ENCODE results near the gene GRB10.

DNA sequence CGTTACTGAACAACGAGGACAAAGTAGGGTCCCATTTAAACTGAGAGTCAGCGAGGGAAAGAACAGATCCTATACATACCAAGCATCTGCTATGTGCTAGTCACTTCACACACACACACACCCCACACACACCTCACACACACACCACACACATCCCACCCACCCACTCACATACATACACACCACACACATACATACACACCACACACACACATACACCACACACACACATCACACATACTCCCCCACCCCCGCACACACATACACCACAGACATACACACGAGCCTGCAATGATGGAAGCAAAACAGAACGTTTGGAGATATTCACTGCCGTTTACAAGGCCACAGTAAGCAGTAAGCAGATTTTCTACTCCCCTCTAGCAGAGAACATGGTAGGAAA is 607 bp upstream of the GRB10 start:
- no peak for TF ChIP-seq FOXM1 (IDR thresholded peaks at IDR 0.05; ENCODE audit: borderline replicate concordance)
- TF ChIP-seq ELF4 (IDR thresholded peaks at IDR 0.05): no peak
- no peak for TF ChIP-seq SUZ12 (IDR thresholded peaks at IDR 0.05)
- no peak for TF ChIP-seq ZNF384 (IDR thresholded peaks at IDR 0.05)
- TF ChIP-seq FOXK2 (IDR thresholded peaks at IDR 0.05): no peak
- TF ChIP-seq SP1 (IDR thresholded peaks at IDR 0.05): no peak
- TF ChIP-seq NFRKB (IDR thresholded peaks at IDR 0.05): no peak
- TF ChIP-seq L3MBTL2 (conservative IDR thresholded peaks at IDR 0.05): no peak
- no peak for TF ChIP-seq FOXA1 (IDR thresholded peaks at IDR 0.05)
- no peak for TF ChIP-seq LEF1 (IDR thresholded peaks at IDR 0.05; ENCODE audit: borderline replicate concordance)
- no peak for TF ChIP-seq HDGF (IDR thresholded peaks at IDR 0.05; ENCODE audit: borderline replicate concordance)
- no peak for TF ChIP-seq BHLHE40 (IDR thresholded peaks at IDR 0.05; ENCODE audit: borderline replicate concordance)
- TF ChIP-seq, protein P1, sequence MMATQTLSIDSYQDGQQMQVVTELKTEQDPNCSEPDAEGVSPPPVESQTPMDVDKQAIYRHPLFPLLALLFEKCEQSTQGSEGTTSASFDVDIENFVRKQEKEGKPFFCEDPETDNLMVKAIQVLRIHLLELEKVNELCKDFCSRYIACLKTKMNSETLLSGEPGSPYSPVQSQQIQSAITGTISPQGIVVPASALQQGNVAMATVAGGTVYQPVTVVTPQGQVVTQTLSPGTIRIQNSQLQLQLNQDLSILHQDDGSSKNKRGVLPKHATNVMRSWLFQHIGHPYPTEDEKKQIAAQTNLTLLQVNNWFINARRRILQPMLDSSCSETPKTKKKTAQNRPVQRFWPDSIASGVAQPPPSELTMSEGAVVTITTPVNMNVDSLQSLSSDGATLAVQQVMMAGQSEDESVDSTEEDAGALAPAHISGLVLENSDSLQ (IDR thresholded peaks at IDR 0.05): no peak
- TF ChIP-seq TARDBP (IDR thresholded peaks at IDR 0.05): no peak
